ENCODE data around the gene FAM13A.
"Not testable (repeated sequence)": the region's sequence is repeated elsewhere in the genome, so short reads cannot be mapped to it uniquely, and the experiment has no call there.

The FAM13A gene

GRCh38 chr4:88998001-88998400 is 59.0 kb downstream of the FAM13A start:
- no peak overlapping the region for H3K23ac ChIP-seq (ENCODE audit: low read depth, low read length, poor library complexity)
- H3K14ac ChIP-seq (ENCODE audit: low read length): no peak overlapping the region
- H3K27ac ChIP-seq (replicated peaks; ENCODE audit: low read length): no peak overlapping the region
- no peak overlapping the region for H2BK12ac ChIP-seq (ENCODE audit: low read length)
- no peak overlapping the region for H4K91ac ChIP-seq (ENCODE audit: low read depth, low read length, poor library complexity)
- no peak overlapping the region for H3K4ac ChIP-seq (ENCODE audit: low read length)
- H3K27me3 ChIP-seq (ENCODE audit: control insufficient read depth in 3 of 3, insufficient read depth in 3 of 3, low read depth in 1 of 3, low read length in 3 of 3): no peaks in the 10 kb centered on the region
- no peak overlapping the region for H2BK5ac ChIP-seq (ENCODE audit: low read length)
- H3K4me1 ChIP-seq (ENCODE audit: control insufficient read depth in 2 of 2, insufficient read depth in 1 of 2, low read depth in 1 of 2, low read length in 2 of 2): no peaks in the 10 kb centered on the region
- no peak overlapping the region for H4K8ac ChIP-seq (ENCODE audit: low read depth, low read length)
- H3K79me1 ChIP-seq (ENCODE audit: low read depth, low read length): no peaks in the 10 kb centered on the region
- H2AK5ac ChIP-seq (ENCODE audit: low read depth, low read length): no peak overlapping the region
- no peak overlapping the region for H3K9ac ChIP-seq (ENCODE audit: low read depth, low read length, poor library complexity)
- no peak overlapping the region for H3K4me3 ChIP-seq (ENCODE audit: low read length in 2 of 2)
- peaks cover 0 to 4% of the 10 kb centered on the region in 2 donors for H3K36me3 ChIP-seq (replicated peaks in 1 of 2; ENCODE audit: control insufficient read depth in 2 of 2, insufficient read depth in 2 of 2, low read length in 2 of 2)
- no peaks in the 10 kb centered on the region for H3K9me3 ChIP-seq (replicated peaks in 1 of 2; ENCODE audit: control insufficient read depth in 2 of 2, insufficient read depth in 1 of 2, low read depth in 1 of 2, low read length in 2 of 2)
- no peak overlapping the region for H3K4me2 ChIP-seq (ENCODE audit: insufficient read depth, low read length, poor library complexity, severe bottlenecking)
- DNase-seq (ENCODE audit: low spot score): no peak
- no peak overlapping the region for H3K18ac ChIP-seq (ENCODE audit: low read length)
- H2BK15ac ChIP-seq (ENCODE audit: low read length): no peak overlapping the region
- H2BK120ac ChIP-seq (ENCODE audit: low read depth, low read length): no peak overlapping the region
- H2AFZ ChIP-seq (ENCODE audit: low read length): no peak overlapping the region

- Histone ChIP-seq H2BK120ac (ENCODE audit: low read depth, low read length) (no peak overlapping the region), H3K27me3 (ENCODE audit: control insufficient read depth in 3 of 3, insufficient read depth in 3 of 3, low read depth in 1 of 3, low read length in 3 of 3) (no peaks in the 10 kb centered on the region), H2BK5ac (ENCODE audit: low read length) (no peak overlapping the region), H3K4me2 (ENCODE audit: insufficient read depth, low read length, poor library complexity, severe bottlenecking) (no peak overlapping the region), H3K36me3 (replicated peaks in 1 of 2; ENCODE audit: control insufficient read depth in 2 of 2, insufficient read depth in 2 of 2, low read length in 2 of 2) (peaks cover 0 to 5% of the 10 kb centered on the region in 2 donors), H4K8ac (ENCODE audit: low read depth, low read length) (no peak overlapping the region), H2BK15ac (ENCODE audit: low read length) (no peak overlapping the region), H2BK12ac (ENCODE audit: low read length) (no peak overlapping the region), H3K4me3 (ENCODE audit: low read length in 2 of 2) (no peak overlapping the region), H3K14ac (ENCODE audit: low read length) (no peak overlapping the region), H3K27ac (replicated peaks; ENCODE audit: low read length) (no peak overlapping the region), H2AFZ (ENCODE audit: low read length) (no peak overlapping the region), H3K9me3 (replicated peaks in 1 of 2; ENCODE audit: control insufficient read depth in 2 of 2, insufficient read depth in 1 of 2, low read depth in 1 of 2, low read length in 2 of 2) (no peaks in the 10 kb centered on the region), H3K23ac (ENCODE audit: low read depth, low read length, poor library complexity) (no peak overlapping the region), H3K79me1 (ENCODE audit: low read depth, low read length) (no peaks in the 10 kb centered on the region), H2AK5ac (ENCODE audit: low read depth, low read length) (no peak overlapping the region), H3K9ac (ENCODE audit: low read depth, low read length, poor library complexity) (no peak overlapping the region), H3K18ac (ENCODE audit: low read length) (no peak overlapping the region), H4K91ac (ENCODE audit: low read depth, low read length, poor library complexity) (no peak overlapping the region), H3K4me1 (ENCODE audit: control insufficient read depth in 2 of 2, insufficient read depth in 1 of 2, low read depth in 1 of 2, low read length in 2 of 2) (no peaks in the 10 kb centered on the region), H3K4ac (ENCODE audit: low read length) (no peak overlapping the region)
- DNase-seq (ENCODE audit: low spot score): no peak
- no CpG with 5 or more reads among the region's 1 CpG for WGBS, 2 donors (ENCODE audit: extremely low coverage in 2 of 2, insufficient read length in 2 of 2, insufficient replicate concordance in 1 of 2)
Measured at GRCh38 chr4:88995874-88996273, 61.1 kb downstream of the FAM13A start.

GRCh38 chr4:88995257-88995656 is 61.7 kb downstream of the FAM13A start:
- not testable (repeated sequence) for H3K79me1 ChIP-seq (ENCODE audit: low read depth, low read length); H3K18ac ChIP-seq (ENCODE audit: low read length); H2AK5ac ChIP-seq (ENCODE audit: low read depth, low read length); H3K4me3 ChIP-seq (ENCODE audit: low read length in 2 of 2); H3K27ac ChIP-seq (replicated peaks; ENCODE audit: low read length); H3K4me1 ChIP-seq (ENCODE audit: control insufficient read depth in 2 of 2, insufficient read depth in 1 of 2, low read depth in 1 of 2, low read length in 2 of 2); H3K4ac ChIP-seq (ENCODE audit: low read length); DNase-seq (ENCODE audit: low spot score); H3K9ac ChIP-seq (ENCODE audit: low read depth, low read length, poor library complexity); H2AFZ ChIP-seq (ENCODE audit: low read length); H2BK12ac ChIP-seq (ENCODE audit: low read length); H2BK120ac ChIP-seq (ENCODE audit: low read depth, low read length); H3K27me3 ChIP-seq (ENCODE audit: control insufficient read depth in 3 of 3, insufficient read depth in 3 of 3, low read depth in 1 of 3, low read length in 3 of 3); H4K8ac ChIP-seq (ENCODE audit: low read depth, low read length); H3K14ac ChIP-seq (ENCODE audit: low read length); H2BK15ac ChIP-seq (ENCODE audit: low read length); H4K91ac ChIP-seq (ENCODE audit: low read depth, low read length, poor library complexity); H3K9me3 ChIP-seq (replicated peaks in 1 of 2; ENCODE audit: control insufficient read depth in 2 of 2, insufficient read depth in 1 of 2, low read depth in 1 of 2, low read length in 2 of 2); H3K23ac ChIP-seq (ENCODE audit: low read depth, low read length, poor library complexity); H2BK5ac ChIP-seq (ENCODE audit: low read length); H3K4me2 ChIP-seq (ENCODE audit: insufficient read depth, low read length, poor library complexity, severe bottlenecking)
- WGBS, 2 donors (ENCODE audit: extremely low coverage in 2 of 2, insufficient read length in 2 of 2, insufficient replicate concordance in 1 of 2): no CpG with 5 or more reads among the region's 1 CpG
- H3K36me3 ChIP-seq (replicated peaks in 1 of 2; ENCODE audit: control insufficient read depth in 2 of 2, insufficient read depth in 2 of 2, low read length in 2 of 2): peaks cover 0 to 11% of the 10 kb centered on the region in 2 donors

- Histone ChIP-seq H3K27ac (replicated peaks; ENCODE audit: low read length) (no peak overlapping the region), H3K18ac (ENCODE audit: low read length) (no peak overlapping the region), H3K23ac (ENCODE audit: low read depth, low read length, poor library complexity) (no peak overlapping the region), H3K79me1 (ENCODE audit: low read depth, low read length) (no peaks in the 10 kb centered on the region), H3K4ac (ENCODE audit: low read length) (no peak overlapping the region), H2BK120ac (ENCODE audit: low read depth, low read length) (no peak overlapping the region), H3K27me3 (ENCODE audit: control insufficient read depth in 3 of 3, insufficient read depth in 3 of 3, low read depth in 1 of 3, low read length in 3 of 3) (no peaks in the 10 kb centered on the region), H2BK12ac (ENCODE audit: low read length) (no peak overlapping the region), H3K36me3 (replicated peaks in 1 of 2; ENCODE audit: control insufficient read depth in 2 of 2, insufficient read depth in 2 of 2, low read length in 2 of 2) (peaks cover 0 to 17% of the 10 kb centered on the region in 2 donors), H4K8ac (ENCODE audit: low read depth, low read length) (no peak overlapping the region), H3K4me3 (ENCODE audit: low read length in 2 of 2) (no peak overlapping the region), H2AK5ac (ENCODE audit: low read depth, low read length) (no peak overlapping the region), H3K4me2 (ENCODE audit: insufficient read depth, low read length, poor library complexity, severe bottlenecking) (no peak overlapping the region), H4K91ac (ENCODE audit: low read depth, low read length, poor library complexity) (no peak overlapping the region), H3K9ac (ENCODE audit: low read depth, low read length, poor library complexity) (no peak overlapping the region), H3K9me3 (replicated peaks in 1 of 2; ENCODE audit: control insufficient read depth in 2 of 2, insufficient read depth in 1 of 2, low read depth in 1 of 2, low read length in 2 of 2) (no peaks in the 10 kb centered on the region), H2AFZ (ENCODE audit: low read length) (no peak overlapping the region), H3K4me1 (ENCODE audit: control insufficient read depth in 2 of 2, insufficient read depth in 1 of 2, low read depth in 1 of 2, low read length in 2 of 2) (no peaks in the 10 kb centered on the region), H2BK15ac (ENCODE audit: low read length) (no peak overlapping the region), H3K14ac (ENCODE audit: low read length) (no peak overlapping the region), H2BK5ac (ENCODE audit: low read length) (no peak overlapping the region)
- DNase-seq (ENCODE audit: low spot score): no peak
- no CpG with 5 or more reads among the region's 2 CpGs for WGBS, 2 donors (ENCODE audit: extremely low coverage in 2 of 2, insufficient read length in 2 of 2, insufficient replicate concordance in 1 of 2)
Measured at GRCh38 chr4:88993246-88993645, 63.7 kb downstream of the FAM13A start.
